HepG2 (cell line): ENCODE data around the gene MGAT4D. TPM values are rescaled to one million over a fixed set of nuclear protein-coding genes. Genes with fewer than 3 reads are reported as not detected.

ENCODE experiments used
- BCL6 ChIP-seq: IDR thresholded peaks from 2 replicates; pipeline ENCODE4 v1.6.1; 2016; ENCODE audit warnings: missing genetic modification reagents, missing compliant biosample characterization
- ISL2 ChIP-seq: sonication (generic); formaldehyde crosslinking; IDR thresholded peaks from 2 replicates; pipeline ENCODE4 v1.5.0; 2020; ENCODE audit warnings: missing genetic modification reagents
- MTF2 ChIP-seq: sonication (generic); formaldehyde crosslinking; IDR thresholded peaks from 2 replicates; pipeline ENCODE4 v1.5.0; 2020; ENCODE audit warnings: missing genetic modification reagents, borderline replicate concordance
- RARG ChIP-seq: sonication (generic); formaldehyde crosslinking; IDR thresholded peaks from 2 replicates; pipeline ENCODE4 v1.4.0; 2020; ENCODE audit warnings: low read depth, mild to moderate bottlenecking, missing genetic modification reagents
- ZFX ChIP-seq: sonication (generic); formaldehyde crosslinking; IDR thresholded peaks from 2 replicates; pipeline ENCODE4 v1.4.0; 2020; ENCODE audit warnings: mild to moderate bottlenecking, low read depth, missing genetic modification reagents, moderate library complexity
- ZFY ChIP-seq: sonication (generic); formaldehyde crosslinking; IDR thresholded peaks from 2 replicates; pipeline ENCODE4 v1.4.0; 2020; ENCODE audit warnings: missing genetic modification reagents
- ZIK1 ChIP-seq: sonication (generic); formaldehyde crosslinking; IDR thresholded peaks from 2 replicates; pipeline ENCODE4 v1.5.0; 2020; ENCODE audit warnings: mild to moderate bottlenecking, low read depth, missing genetic modification reagents, borderline replicate concordance
- ZNF101 ChIP-seq: sonication (generic); formaldehyde crosslinking; IDR thresholded peaks from 2 replicates; pipeline ENCODE4 v1.4.0; 2020; ENCODE audit warnings: mild to moderate bottlenecking, low read depth, missing genetic modification reagents, borderline replicate concordance
- ZNF12 ChIP-seq: sonication (generic); formaldehyde crosslinking; IDR thresholded peaks from 2 replicates; pipeline ENCODE4 v1.5.0; 2020; ENCODE audit warnings: missing genetic modification reagents
- ZNF235 ChIP-seq: sonication (generic); formaldehyde crosslinking; IDR thresholded peaks from 2 replicates; pipeline ENCODE4 v1.8.1; 2023; ENCODE audit warnings: mild to moderate bottlenecking, missing genetic modification reagents, borderline replicate concordance
- ZNF333 ChIP-seq: sonication (generic); formaldehyde crosslinking; IDR thresholded peaks from 2 replicates; pipeline ENCODE4 v1.4.0; 2020; ENCODE audit warnings: mild to moderate bottlenecking, missing genetic modification reagents, borderline replicate concordance
- ZNF484 ChIP-seq: sonication (generic); formaldehyde crosslinking; IDR thresholded peaks from 2 replicates; pipeline ENCODE4 v1.5.1; 2020; ENCODE audit warnings: mild to moderate bottlenecking, low read depth, missing genetic modification reagents, borderline replicate concordance
- polyA plus RNA-seq, 8 experiments: library from polyadenylated mRNA; depleted of rRNA in 3 of 8; stranded (reverse) in 7 of 8; unstranded in 1 of 8; fragments of >200 nt; fragmentation: Illumina TruSeq in 4 of 8; extraction: Trizol in 4 of 8; gene quantifications; 2 replicates each; pipeline versions ENCODE4 v1.2.1 to v1.2.3, GENCODE V29; 2011 to 2016; ENCODE audit warnings: low read depth in 4 of 8, missing spikeins in 1 of 8, mixed read lengths in 1 of 8; ENCODE audit not compliant: insufficient read depth in 1 of 8
- total RNA-seq, 5 experiments: library from RNA; depleted of rRNA; stranded (reverse); fragments of >200 nt; fragmentation: Illumina TruSeq; extraction: Trizol; gene quantifications; 2 replicates each; pipeline ENCODE4 v1.2.3, GENCODE V29; 2016; ENCODE audit warnings: low read depth in 1 of 5
- TF ChIP-seq, protein P1 (sequence below): sonication (generic); formaldehyde crosslinking; IDR thresholded peaks from 2 replicates; pipeline ENCODE4 v1.4.0; 2020; ENCODE audit warnings: mild to moderate bottlenecking, missing genetic modification reagents
- TF ChIP-seq, protein P2 (sequence below): sonication (generic); formaldehyde crosslinking; conservative IDR thresholded peaks from 2 replicates; pipeline ENCODE4 v1.4.0; 2020; ENCODE audit warnings: missing genetic modification reagents
- TF ChIP-seq, protein P3 (sequence below): sonication (generic); formaldehyde crosslinking; conservative IDR thresholded peaks from 2 replicates; pipeline ENCODE4 v1.4.0; 2020; ENCODE audit warnings: missing genetic modification reagents
- TF ChIP-seq, protein P4 (sequence below): sonication (generic); formaldehyde crosslinking; IDR thresholded peaks from 2 replicates; pipeline ENCODE4 v1.4.0; 2020; ENCODE audit warnings: missing genetic modification reagents
- TF ChIP-seq, protein P5 (sequence below): sonication (generic); formaldehyde crosslinking; IDR thresholded peaks from 2 replicates; pipeline ENCODE4 v1.8.0; 2022; ENCODE audit warnings: mild to moderate bottlenecking, missing genetic modification reagents; ENCODE audit not compliant: insufficient replicate concordance

The MGAT4D gene
- total and polyA plus RNA-seq, 2 of the 13 experiments (the other 11 are each of a cell fraction or from before 2014, with no cell fraction given) = not detected

DNA sequence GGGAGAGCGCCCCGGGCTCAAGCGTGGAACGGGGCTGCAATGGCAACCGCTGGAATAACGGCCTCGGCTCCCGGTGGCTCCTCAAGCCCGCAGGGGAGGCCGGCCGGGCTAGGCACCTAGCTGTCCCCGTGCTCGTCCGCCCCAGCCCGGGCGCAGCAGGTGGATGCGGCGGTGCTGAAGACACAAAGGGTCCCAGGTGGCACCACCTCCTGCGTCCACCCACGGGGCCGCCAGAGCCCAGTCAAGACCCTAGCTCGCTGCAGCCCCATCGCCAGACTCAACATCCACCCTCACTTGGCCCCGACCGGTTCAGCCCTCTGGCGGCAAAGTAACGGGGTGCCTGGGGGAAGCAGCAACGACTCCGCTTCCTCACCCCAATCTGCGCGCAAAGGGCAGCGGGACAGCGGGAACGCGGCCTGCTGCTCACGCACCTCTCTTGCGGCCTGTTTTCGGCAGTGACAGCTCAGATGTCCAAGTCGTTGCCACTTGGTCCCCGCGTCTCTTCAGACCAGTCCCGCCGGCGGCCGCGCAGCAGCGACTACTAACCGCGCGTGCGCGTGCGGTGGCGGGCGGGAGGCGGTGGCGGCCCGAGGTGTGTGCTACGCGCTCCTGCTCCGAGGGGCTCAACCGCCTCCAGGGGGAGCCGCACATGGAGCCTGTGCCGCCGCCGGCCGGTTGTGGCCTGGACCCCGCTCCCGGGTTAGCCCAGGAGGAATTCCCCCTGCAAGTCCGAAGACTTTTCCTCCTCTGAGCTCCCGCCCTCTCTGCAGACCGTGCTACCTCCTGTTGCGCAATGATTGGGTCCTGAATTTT, 70.8 kb downstream of the MGAT4D start, which contains the start of gene CLGN (continued):
- TF ChIP-seq RARG (CRISPR knock-in tag) = no peak
- TF ChIP-seq, protein P1, sequence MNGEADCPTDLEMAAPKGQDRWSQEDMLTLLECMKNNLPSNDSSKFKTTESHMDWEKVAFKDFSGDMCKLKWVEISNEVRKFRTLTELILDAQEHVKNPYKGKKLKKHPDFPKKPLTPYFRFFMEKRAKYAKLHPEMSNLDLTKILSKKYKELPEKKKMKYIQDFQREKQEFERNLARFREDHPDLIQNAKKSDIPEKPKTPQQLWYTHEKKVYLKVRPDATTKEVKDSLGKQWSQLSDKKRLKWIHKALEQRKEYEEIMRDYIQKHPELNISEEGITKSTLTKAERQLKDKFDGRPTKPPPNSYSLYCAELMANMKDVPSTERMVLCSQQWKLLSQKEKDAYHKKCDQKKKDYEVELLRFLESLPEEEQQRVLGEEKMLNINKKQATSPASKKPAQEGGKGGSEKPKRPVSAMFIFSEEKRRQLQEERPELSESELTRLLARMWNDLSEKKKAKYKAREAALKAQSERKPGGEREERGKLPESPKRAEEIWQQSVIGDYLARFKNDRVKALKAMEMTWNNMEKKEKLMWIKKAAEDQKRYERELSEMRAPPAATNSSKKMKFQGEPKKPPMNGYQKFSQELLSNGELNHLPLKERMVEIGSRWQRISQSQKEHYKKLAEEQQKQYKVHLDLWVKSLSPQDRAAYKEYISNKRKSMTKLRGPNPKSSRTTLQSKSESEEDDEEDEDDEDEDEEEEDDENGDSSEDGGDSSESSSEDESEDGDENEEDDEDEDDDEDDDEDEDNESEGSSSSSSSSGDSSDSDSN (CRISPR knock-in tag) = peak; percentile 94
- TF ChIP-seq ZNF484 (CRISPR knock-in tag) = no peak
- no peak for TF ChIP-seq ZNF101 (CRISPR knock-in tag)
- TF ChIP-seq, protein P2, sequence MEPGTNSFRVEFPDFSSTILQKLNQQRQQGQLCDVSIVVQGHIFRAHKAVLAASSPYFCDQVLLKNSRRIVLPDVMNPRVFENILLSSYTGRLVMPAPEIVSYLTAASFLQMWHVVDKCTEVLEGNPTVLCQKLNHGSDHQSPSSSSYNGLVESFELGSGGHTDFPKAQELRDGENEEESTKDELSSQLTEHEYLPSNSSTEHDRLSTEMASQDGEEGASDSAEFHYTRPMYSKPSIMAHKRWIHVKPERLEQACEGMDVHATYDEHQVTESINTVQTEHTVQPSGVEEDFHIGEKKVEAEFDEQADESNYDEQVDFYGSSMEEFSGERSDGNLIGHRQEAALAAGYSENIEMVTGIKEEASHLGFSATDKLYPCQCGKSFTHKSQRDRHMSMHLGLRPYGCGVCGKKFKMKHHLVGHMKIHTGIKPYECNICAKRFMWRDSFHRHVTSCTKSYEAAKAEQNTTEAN (CRISPR knock-in tag) = peak; percentile 78
- peak; percentile 46; the same call in 1 of the 2 replicates for TF ChIP-seq ZIK1 (CRISPR knock-in tag)
- no peak for TF ChIP-seq ZNF235 (CRISPR knock-in tag)
- TF ChIP-seq, protein P3, sequence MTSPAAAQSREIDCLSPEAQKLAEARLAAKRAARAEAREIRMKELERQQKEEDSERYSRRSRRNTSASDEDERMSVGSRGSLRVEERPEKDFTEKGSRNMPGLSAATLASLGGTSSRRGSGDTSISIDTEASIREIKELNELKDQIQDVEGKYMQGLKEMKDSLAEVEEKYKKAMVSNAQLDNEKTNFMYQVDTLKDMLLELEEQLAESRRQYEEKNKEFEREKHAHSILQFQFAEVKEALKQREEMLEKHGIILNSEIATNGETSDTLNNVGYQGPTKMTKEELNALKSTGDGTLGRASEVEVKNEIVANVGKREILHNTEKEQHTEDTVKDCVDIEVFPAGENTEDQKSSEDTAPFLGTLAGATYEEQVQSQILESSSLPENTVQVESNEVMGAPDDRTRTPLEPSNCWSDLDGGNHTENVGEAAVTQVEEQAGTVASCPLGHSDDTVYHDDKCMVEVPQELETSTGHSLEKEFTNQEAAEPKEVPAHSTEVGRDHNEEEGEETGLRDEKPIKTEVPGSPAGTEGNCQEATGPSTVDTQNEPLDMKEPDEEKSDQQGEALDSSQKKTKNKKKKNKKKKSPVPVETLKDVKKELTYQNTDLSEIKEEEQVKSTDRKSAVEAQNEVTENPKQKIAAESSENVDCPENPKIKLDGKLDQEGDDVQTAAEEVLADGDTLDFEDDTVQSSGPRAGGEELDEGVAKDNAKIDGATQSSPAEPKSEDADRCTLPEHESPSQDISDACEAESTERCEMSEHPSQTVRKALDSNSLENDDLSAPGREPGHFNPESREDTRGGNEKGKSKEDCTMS (CRISPR knock-in tag) = no peak
- peak; percentile 95; the same call in 1 of the 2 replicates for TF ChIP-seq MTF2 (CRISPR knock-in tag)
- TF ChIP-seq ZFY (CRISPR knock-in tag) = peak; percentile 85
- TF ChIP-seq ZNF333 = no peak; the same call in 1 of the 2 replicates
- TF ChIP-seq ISL2 (CRISPR knock-in tag) = peak; percentile 34; the same call in 1 of the 2 replicates
- TF ChIP-seq ZFX (CRISPR knock-in tag) = peak; percentile 92
- TF ChIP-seq, protein P4, sequence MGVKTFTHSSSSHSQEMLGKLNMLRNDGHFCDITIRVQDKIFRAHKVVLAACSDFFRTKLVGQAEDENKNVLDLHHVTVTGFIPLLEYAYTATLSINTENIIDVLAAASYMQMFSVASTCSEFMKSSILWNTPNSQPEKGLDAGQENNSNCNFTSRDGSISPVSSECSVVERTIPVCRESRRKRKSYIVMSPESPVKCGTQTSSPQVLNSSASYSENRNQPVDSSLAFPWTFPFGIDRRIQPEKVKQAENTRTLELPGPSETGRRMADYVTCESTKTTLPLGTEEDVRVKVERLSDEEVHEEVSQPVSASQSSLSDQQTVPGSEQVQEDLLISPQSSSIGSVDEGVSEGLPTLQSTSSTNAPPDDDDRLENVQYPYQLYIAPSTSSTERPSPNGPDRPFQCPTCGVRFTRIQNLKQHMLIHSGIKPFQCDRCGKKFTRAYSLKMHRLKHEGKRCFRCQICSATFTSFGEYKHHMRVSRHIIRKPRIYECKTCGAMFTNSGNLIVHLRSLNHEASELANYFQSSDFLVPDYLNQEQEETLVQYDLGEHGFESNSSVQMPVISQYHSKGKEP (CRISPR knock-in tag) = 0 out of 2 replicates have a peak, but pooled peaks have one; percentile 57
- TF ChIP-seq, protein P5, sequence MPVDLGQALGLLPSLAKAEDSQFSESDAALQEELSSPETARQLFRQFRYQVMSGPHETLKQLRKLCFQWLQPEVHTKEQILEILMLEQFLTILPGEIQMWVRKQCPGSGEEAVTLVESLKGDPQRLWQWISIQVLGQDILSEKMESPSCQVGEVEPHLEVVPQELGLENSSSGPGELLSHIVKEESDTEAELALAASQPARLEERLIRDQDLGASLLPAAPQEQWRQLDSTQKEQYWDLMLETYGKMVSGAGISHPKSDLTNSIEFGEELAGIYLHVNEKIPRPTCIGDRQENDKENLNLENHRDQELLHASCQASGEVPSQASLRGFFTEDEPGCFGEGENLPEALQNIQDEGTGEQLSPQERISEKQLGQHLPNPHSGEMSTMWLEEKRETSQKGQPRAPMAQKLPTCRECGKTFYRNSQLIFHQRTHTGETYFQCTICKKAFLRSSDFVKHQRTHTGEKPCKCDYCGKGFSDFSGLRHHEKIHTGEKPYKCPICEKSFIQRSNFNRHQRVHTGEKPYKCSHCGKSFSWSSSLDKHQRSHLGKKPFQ = peak; percentile 83
- no peak; the same call in 1 of the 2 replicates for TF ChIP-seq ZNF12 (CRISPR knock-in tag)
- peak; percentile 8; the same call in 1 of the 2 replicates for TF ChIP-seq BCL6
